Skeletal muscle tissue (tissue), 1 donor: ENCODE measurements around the gene APLNR. TPM values are rescaled to one million over a fixed set of nuclear protein-coding genes. Genes with fewer than 3 reads are reported as not detected.

Source experiments
- total RNA-seq: library from RNA; depleted of rRNA; stranded (reverse); fragments of >200 nt; gene quantifications from one replicate; pipeline ENCODE4 v1.2.3, GENCODE V29; 2014

The APLNR gene
- total RNA-seq, 1 donor from 2014 or later = 74.6 TPM

Other genes with a start within 250 kb of the APLNR start
- gene OR5AK2, start 248.3 kb downstream of the APLNR start, total RNA-seq = not detected
- under 0.01 TPM for gene LRRC55, start 55.3 kb downstream of the APLNR start, total RNA-seq
- gene TNKS1BP1, start 87.7 kb upstream of the APLNR start, total RNA-seq = 65.2 TPM
- gene SSRP1, start 98.6 kb upstream of the APLNR start, total RNA-seq = 38.6 TPM
- gene P2RX3, start 101.1 kb upstream of the APLNR start, total RNA-seq = 1.6 TPM
- gene PRG3, start 143.9 kb upstream of the APLNR start, total RNA-seq = 2.6 TPM
- gene PRG2, start 153.4 kb upstream of the APLNR start, total RNA-seq = 1.0 TPM
- 15.1 TPM for gene SLC43A3, start 189.9 kb upstream of the APLNR start, total RNA-seq
- not detected for gene RTN4RL2, start 223.3 kb upstream of the APLNR start, total RNA-seq